HEK293 (cell line): ENCODE results near the gene CLPTM1.
"Not testable (repeated sequence)": the region's sequence is repeated elsewhere in the genome, so short reads cannot be mapped to it uniquely, and the experiment has no call there.

Source experiments
- CTCF ChIA-PET: fragments of 350-600 bp; formaldehyde crosslinking; extraction: SDS; loops from one replicate; lab custom pipeline; 2021; ENCODE audit warnings: antibody characterized with exemption; lab: Yijun Ruan, JAX
- POLR2A ChIA-PET: fragments of 300-600 bp; formaldehyde crosslinking; extraction: SDS; loops from one replicate; lab custom pipeline; 2020; ENCODE audit warnings: antibody characterized with exemption, inconsistent platforms; lab: Yijun Ruan, JAX
- H3K27ac ChIP-seq: fragments of 200-500 bp; sonication (Bioruptor generic); 2 replicates; pipeline ENCODE4 v1.5.1; 2014; ENCODE audit warnings: low read depth, low read length, control low read depth, inconsistent platforms; ENCODE audit errors: extremely low read depth
- H3K36me3 ChIP-seq, 2 experiments: fragments of 200-500 bp in 1 of 2; sonication (Bioruptor generic) in 1 of 2; 1 replicate in 1 of 2; 2 replicates in 1 of 2; pipeline ENCODE4 v1.5.1; 2014 to 2017; ENCODE audit warnings: inconsistent platforms in 2 of 2, low read length in 2 of 2; ENCODE audit not compliant: control insufficient read depth in 2 of 2, insufficient read depth in 1 of 2
- H3K4me1 ChIP-seq: fragments of 200-500 bp; sonication (Bioruptor generic); 2 replicates; pipeline ENCODE4 v1.5.1; 2014; ENCODE audit warnings: mild to moderate bottlenecking, low read length, inconsistent platforms; ENCODE audit not compliant: control insufficient read depth, insufficient read depth
- H3K4me3 ChIP-seq: 2 replicates; pipeline ENCODE4 v1.5.1; 2011; ENCODE audit warnings: low read depth, mild to moderate bottlenecking, control low read depth, low read length, moderate library complexity
- H3K9me3 ChIP-seq: fragments of 200-500 bp; sonication (Bioruptor generic); 2 replicates; pipeline ENCODE4 v1.5.1; 2014; ENCODE audit warnings: low read depth, low read length, inconsistent platforms; ENCODE audit not compliant: control insufficient read depth, insufficient read depth
- IKZF3 ChIP-seq: fragments of 450-650 bp; IDR thresholded peaks from 2 replicates; pipeline ENCODE4 v1.5.0; 2018; ENCODE audit warnings: missing biosample characterization, mild to moderate bottlenecking, missing genetic modification characterization, moderate library complexity
- PRDM1 ChIP-seq: fragments of 450-650 bp; formaldehyde crosslinking; IDR thresholded peaks from 2 replicates; pipeline ENCODE4; 2016; ENCODE audit warnings: missing biosample characterization, missing genetic modification characterization
- ZBTB20 ChIP-seq: fragments of 450-650 bp; formaldehyde crosslinking; IDR thresholded peaks from 2 replicates; pipeline ENCODE4 v1.5.1; 2016; ENCODE audit warnings: missing biosample characterization, missing genetic modification characterization
- ZBTB48 ChIP-seq: fragments of 450-650 bp; formaldehyde crosslinking; IDR thresholded peaks from 2 replicates; pipeline ENCODE4 v1.5.1; 2016; ENCODE audit warnings: missing biosample characterization, missing genetic modification characterization
- ZBTB7A ChIP-seq: fragments of 450-650 bp; formaldehyde crosslinking; IDR thresholded peaks from 2 replicates; pipeline ENCODE4 v1.5.1; 2016; ENCODE audit warnings: low read depth, missing biosample characterization, missing genetic modification characterization
- ZIC2 ChIP-seq: fragments of 450-650 bp; formaldehyde crosslinking; IDR thresholded peaks from 2 replicates; pipeline ENCODE4 v1.5.1; 2016; ENCODE audit warnings: missing biosample characterization, missing genetic modification characterization
- ZNF112 ChIP-seq: fragments of 450-650 bp; formaldehyde crosslinking; IDR thresholded peaks from 2 replicates; pipeline ENCODE4 v1.5.0; 2017; ENCODE audit warnings: missing biosample characterization, missing genetic modification characterization
- ZNF140 ChIP-seq: fragments of 450-650 bp; formaldehyde crosslinking; IDR thresholded peaks from 2 replicates; pipeline ENCODE4 v1.5.1; 2016; ENCODE audit warnings: missing biosample characterization, missing genetic modification characterization
- ZNF555 ChIP-seq: fragments of 450-650 bp; formaldehyde crosslinking; conservative IDR thresholded peaks from 2 replicates; pipeline ENCODE4 v1.5.1; 2017; ENCODE audit warnings: missing biosample characterization, mild to moderate bottlenecking, missing genetic modification characterization, inconsistent platforms
- TF ChIP-seq, protein P1 (sequence below): fragments of 450-650 bp; formaldehyde crosslinking; IDR thresholded peaks from 2 replicates; pipeline ENCODE4 v1.5.1; 2016; ENCODE audit warnings: missing biosample characterization, missing genetic modification characterization
- TF ChIP-seq, protein P2 (sequence below): fragments of 450-650 bp; formaldehyde crosslinking; IDR thresholded peaks from 2 replicates; pipeline ENCODE4 v1.5.1; 2016; ENCODE audit warnings: missing biosample characterization, missing genetic modification characterization, low read depth
- TF ChIP-seq, protein P3 (sequence below): fragments of 450-650 bp; formaldehyde crosslinking; IDR thresholded peaks from 2 replicates; pipeline ENCODE4 v1.5.1; 2016; ENCODE audit warnings: missing biosample characterization, missing genetic modification characterization
- TF ChIP-seq, protein P4 (sequence below): fragments of 450-650 bp; formaldehyde crosslinking; IDR thresholded peaks from 2 replicates; pipeline ENCODE4 v1.5.1; 2016; ENCODE audit warnings: missing biosample characterization, missing genetic modification characterization
- TF ChIP-seq, protein P5 (sequence below): fragments of 450-650 bp; formaldehyde crosslinking; IDR thresholded peaks from 2 replicates; pipeline ENCODE4 v1.5.1; 2016; ENCODE audit warnings: missing biosample characterization, missing genetic modification characterization

CLPTM1 gene

DNA sequence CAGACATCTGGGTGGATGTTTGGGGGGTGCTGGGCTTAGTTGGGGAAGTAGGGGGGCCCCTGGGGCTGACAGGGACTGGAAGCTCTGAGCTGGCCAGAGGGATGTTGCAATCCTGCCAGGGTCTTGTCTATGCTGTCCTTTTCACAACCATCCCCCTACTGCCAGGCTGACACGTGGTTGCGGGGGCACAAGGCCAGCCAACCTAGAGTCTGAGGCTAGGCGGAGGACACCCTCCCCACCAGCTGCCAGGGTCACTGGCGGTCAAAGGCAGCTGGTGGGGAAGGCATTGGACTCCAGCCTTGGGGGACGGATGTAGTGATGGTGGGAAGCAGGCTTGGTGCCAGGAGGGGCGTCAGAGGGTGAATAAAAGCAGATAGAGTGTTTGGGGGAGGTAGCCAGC, 42.3 kb upstream of the CLPTM1 start:
- no peak for TF ChIP-seq ZBTB7A (tag by site-specific recombination)
- TF ChIP-seq, protein P1, sequence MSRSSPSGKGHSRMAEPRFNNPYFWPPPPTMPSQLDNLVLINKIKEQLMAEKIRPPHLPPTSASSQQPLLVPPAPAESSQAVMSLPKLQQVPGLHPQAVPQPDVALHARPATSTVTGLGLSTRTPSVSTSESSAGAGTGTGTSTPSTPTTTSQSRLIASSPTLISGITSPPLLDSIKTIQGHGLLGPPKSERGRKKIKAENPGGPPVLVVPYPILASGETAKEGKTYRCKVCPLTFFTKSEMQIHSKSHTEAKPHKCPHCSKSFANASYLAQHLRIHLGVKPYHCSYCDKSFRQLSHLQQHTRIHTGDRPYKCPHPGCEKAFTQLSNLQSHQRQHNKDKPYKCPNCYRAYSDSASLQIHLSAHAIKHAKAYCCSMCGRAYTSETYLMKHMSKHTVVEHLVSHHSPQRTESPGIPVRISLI (tag by site-specific recombination), result no peak
- TF ChIP-seq, protein P2, sequence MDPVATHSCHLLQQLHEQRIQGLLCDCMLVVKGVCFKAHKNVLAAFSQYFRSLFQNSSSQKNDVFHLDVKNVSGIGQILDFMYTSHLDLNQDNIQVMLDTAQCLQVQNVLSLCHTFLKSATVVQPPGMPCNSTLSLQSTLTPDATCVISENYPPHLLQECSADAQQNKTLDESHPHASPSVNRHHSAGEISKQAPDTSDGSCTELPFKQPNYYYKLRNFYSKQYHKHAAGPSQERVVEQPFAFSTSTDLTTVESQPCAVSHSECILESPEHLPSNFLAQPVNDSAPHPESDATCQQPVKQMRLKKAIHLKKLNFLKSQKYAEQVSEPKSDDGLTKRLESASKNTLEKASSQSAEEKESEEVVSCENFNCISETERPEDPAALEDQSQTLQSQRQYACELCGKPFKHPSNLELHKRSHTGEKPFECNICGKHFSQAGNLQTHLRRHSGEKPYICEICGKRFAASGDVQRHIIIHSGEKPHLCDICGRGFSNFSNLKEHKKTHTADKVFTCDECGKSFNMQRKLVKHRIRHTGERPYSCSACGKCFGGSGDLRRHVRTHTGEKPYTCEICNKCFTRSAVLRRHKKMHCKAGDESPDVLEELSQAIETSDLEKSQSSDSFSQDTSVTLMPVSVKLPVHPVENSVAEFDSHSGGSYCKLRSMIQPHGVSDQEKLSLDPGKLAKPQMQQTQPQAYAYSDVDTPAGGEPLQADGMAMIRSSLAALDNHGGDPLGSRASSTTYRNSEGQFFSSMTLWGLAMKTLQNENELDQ (tag by site-specific recombination), result no peak
- no peak for TF ChIP-seq ZNF112 (tag by site-specific recombination)
- no peak for TF ChIP-seq ZNF140 (tag by site-specific recombination)
- no peak for TF ChIP-seq ZBTB20 (tag by site-specific recombination)
- TF ChIP-seq ZNF555, result no peak
- TF ChIP-seq IKZF3, result no peak
- TF ChIP-seq, protein P3, sequence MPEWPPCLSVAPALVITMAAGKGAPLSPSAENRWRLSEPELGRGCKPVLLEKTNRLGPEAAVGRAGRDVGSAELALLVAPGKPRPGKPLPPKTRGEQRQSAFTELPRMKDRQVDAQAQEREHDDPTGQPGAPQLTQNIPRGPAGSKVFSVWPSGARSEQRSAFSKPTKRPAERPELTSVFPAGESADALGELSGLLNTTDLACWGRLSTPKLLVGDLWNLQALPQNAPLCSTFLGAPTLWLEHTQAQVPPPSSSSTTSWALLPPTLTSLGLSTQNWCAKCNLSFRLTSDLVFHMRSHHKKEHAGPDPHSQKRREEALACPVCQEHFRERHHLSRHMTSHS (tag by site-specific recombination), result no peak
- TF ChIP-seq, protein P4, sequence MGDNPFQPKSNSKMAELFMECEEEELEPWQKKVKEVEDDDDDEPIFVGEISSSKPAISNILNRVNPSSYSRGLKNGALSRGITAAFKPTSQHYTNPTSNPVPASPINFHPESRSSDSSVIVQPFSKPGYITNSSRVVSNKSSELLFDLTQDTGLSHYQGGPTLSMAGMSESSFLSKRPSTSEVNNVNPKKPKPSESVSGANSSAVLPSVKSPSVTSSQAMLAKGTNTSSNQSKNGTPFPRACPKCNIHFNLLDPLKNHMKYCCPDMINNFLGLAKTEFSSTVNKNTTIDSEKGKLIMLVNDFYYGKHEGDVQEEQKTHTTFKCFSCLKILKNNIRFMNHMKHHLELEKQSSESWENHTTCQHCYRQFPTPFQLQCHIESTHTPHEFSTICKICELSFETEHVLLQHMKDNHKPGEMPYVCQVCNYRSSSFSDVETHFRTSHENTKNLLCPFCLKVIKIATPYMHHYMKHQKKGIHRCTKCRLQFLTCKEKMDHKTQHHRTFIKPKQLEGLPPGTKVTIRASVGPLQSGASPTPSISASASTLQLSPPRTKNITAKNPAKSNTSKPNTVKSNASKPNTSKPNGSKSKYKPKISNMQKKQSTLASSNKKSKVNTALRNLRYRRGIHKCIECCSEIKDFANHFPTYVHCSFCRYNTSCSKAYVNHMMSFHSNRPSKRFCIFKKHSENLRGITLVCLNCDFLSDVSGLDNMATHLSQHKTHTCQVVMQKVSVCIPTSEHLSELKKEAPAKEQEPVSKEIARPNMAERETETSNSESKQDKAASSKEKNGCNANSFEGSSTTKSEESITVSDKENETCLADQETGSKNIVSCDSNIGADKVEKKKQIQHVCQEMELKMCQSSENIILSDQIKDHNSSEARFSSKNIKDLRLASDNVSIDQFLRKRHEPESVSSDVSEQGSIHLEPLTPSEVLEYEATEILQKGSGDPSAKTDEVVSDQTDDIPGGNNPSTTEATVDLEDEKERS, result no peak
- TF ChIP-seq ZIC2 (tag by site-specific recombination), result no peak
- TF ChIP-seq, protein P5, sequence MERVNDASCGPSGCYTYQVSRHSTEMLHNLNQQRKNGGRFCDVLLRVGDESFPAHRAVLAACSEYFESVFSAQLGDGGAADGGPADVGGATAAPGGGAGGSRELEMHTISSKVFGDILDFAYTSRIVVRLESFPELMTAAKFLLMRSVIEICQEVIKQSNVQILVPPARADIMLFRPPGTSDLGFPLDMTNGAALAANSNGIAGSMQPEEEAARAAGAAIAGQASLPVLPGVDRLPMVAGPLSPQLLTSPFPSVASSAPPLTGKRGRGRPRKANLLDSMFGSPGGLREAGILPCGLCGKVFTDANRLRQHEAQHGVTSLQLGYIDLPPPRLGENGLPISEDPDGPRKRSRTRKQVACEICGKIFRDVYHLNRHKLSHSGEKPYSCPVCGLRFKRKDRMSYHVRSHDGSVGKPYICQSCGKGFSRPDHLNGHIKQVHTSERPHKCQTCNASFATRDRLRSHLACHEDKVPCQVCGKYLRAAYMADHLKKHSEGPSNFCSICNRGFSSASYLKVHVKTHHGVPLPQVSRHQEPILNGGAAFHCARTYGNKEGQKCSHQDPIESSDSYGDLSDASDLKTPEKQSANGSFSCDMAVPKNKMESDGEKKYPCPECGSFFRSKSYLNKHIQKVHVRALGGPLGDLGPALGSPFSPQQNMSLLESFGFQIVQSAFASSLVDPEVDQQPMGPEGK (tag by site-specific recombination), result no peak
- no peak overlapping the region for H3K27ac ChIP-seq
- CTCF ChIA-PET, result interaction anchor here (0.6 to 5.0 kb wide), 2 partner anchors 9 to 324 kb away, joined by 3 to 21 read pairs; no protein-coding TSS in a partner anchor
- H3K4me3 ChIP-seq, result no peak overlapping the region
- no peaks in the 10 kb centered on the region for H3K4me1 ChIP-seq
- H3K9me3 ChIP-seq, result no peaks in the 10 kb centered on the region
- POLR2A ChIA-PET, result no interaction called here
- H3K36me3 ChIP-seq, result no peaks in the 10 kb centered on the region

DNA sequence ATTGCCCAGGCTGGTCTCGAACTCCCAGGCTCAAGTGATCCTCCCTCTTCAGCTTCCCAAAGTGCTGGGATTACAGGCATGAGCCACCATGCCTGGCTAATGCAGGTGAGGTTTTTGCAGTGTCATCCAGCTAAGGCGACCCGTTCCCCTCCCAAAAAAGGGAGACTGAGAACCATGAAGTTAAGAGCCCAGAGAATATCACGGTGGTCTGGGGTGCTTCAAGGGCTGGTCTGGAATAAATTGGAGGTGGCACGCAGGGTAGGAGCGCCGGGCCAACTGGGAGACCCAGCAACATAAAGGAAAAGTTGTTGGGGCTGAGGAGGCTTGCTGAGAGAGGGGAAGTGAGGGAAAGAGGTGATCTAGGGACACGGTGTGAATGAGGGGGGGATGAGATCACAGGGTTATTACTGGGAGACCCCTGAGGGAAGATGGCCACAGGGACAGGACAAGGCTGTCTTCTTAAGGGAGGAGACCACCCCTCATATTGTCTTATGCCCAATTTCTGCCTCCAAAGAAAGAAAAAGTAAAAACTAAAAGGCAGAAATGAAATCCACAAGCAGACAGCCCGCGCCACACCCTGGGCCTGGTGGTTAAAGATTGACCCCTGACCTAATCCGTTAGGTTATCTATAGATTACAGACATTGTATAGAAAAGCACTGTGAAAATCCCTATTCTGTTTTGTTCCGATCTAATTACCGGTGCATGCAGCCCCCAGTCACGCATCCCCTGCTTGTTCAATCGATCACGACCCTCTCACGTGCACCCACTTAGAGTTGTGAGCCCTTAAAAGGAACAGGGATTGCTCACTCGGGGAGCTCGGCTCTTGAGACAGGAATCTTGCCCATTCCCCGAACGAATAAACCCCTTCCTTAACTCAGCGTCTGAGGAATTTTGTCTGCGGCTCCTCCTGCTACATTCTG, 41.4 kb upstream of the CLPTM1 start:
- H3K36me3 ChIP-seq, H3K9me3 ChIP-seq: not testable (repeated sequence)
- TF ChIP-seq PRDM1 (tag by site-specific recombination) (peak; percentile 42; the same call in 1 of the 2 replicates), ZBTB48 (tag by site-specific recombination) (0 out of 2 replicates have a peak, but pooled peaks have one; percentile 15)
- TF ChIP-seq, all 188 proteins: peak for 2; not testable (repeated sequence) for 186
- peak overlapping the region; percentile 47; the same call in 1 of the 2 replicates for H3K27ac ChIP-seq
- POLR2A ChIA-PET, H3K4me1 ChIP-seq, H3K4me3 ChIP-seq: not testable (repeated sequence)
- CTCF ChIA-PET, result interaction anchor here (5.0 kb wide), 1 partner anchor 10 kb away, joined by 21 read pairs; no protein-coding TSS in a partner anchor
